Measurements from ENCODE around the gene ECHDC1.
A peak's percentile ranks its signal among the peaks of the same experiment; 100 is the strongest.
"Not testable (repeated sequence)": the region's sequence is repeated elsewhere in the genome, so short reads cannot be mapped to it uniquely, and the experiment has no call there.

Gene ECHDC1, protein sequence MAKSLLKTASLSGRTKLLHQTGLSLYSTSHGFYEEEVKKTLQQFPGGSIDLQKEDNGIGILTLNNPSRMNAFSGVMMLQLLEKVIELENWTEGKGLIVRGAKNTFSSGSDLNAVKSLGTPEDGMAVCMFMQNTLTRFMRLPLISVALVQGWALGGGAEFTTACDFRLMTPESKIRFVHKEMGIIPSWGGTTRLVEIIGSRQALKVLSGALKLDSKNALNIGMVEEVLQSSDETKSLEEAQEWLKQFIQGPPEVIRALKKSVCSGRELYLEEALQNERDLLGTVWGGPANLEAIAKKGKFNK

DNA sequence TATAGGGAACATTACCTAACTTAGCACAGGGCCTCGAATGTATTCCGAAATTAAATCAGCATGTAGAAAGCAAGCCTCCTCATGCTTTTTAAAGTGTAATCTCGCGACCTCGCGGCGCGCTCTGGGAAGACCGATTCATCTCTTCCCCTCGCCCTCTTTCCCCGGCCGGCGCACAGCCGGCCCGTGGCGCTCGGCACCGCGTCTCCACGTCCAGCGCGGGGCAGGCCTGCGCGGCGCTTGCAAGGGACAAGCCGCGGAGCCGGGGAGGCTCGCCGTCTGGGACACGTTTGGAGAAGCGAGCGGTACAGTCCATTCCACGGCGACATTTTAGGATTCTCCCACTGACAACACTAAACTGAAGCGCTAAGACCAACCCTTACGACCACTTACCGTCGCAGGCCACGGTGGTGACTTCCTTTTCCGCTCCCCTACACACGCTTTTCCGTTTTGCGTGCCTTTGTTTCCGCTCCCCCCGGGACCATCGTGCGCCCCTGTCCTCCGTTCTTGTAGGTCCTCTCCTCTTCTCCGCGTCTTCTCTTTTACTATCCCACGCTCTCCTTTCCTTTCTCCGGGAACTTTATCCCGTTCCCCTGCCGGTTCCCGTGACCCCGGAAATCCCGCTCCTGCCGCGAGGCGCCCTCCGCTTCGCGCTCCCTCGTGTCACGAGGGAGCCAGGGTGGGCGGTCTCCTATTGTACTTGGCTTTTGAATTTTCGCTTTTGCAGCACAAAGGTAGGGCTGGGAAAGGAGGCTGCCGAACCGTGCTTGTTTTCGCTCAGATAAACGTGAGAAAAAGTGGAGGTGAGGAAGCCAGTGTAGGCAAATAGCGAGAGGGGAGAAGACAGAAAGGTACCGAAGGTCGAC lies at the start of gene ECHDC1:
Gene ECHDC1, minus strand, starts transcription at position 664 of the 863 bp plus-strand sequence. CDS start 12,581 bp downstream, outside the sequence.
- H3K27ac ChIP-seq, result peak within 1 kb of the TSS; percentile 59
- TF ChIP-seq, protein P1, sequence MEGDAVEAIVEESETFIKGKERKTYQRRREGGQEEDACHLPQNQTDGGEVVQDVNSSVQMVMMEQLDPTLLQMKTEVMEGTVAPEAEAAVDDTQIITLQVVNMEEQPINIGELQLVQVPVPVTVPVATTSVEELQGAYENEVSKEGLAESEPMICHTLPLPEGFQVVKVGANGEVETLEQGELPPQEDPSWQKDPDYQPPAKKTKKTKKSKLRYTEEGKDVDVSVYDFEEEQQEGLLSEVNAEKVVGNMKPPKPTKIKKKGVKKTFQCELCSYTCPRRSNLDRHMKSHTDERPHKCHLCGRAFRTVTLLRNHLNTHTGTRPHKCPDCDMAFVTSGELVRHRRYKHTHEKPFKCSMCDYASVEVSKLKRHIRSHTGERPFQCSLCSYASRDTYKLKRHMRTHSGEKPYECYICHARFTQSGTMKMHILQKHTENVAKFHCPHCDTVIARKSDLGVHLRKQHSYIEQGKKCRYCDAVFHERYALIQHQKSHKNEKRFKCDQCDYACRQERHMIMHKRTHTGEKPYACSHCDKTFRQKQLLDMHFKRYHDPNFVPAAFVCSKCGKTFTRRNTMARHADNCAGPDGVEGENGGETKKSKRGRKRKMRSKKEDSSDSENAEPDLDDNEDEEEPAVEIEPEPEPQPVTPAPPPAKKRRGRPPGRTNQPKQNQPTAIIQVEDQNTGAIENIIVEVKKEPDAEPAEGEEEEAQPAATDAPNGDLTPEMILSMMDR (IDR thresholded peaks at IDR 0.05), result no peak
- TF ChIP-seq ZFX (IDR thresholded peaks at IDR 0.05; ENCODE audit: borderline replicate concordance), result no peak

DNA sequence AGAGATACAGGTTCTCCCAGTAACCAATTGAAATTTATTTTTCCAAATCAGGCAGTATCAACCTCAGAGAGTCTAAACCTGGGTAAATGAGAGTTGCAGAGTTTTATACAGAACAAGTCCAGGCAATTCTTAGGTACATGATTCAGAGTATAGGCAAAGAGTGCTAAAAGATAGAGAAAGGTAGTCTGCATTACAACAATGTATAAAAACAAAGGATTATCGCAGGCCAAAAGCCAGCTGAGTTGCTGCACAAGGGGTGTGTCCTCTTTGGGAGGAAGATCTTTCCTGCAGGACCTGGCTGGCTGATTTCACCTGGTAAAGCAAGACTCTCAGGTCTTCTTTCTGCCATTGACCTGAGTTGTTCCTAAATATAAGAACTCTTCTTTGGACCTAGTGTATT lies 48.9 kb upstream of the ECHDC1 start:
- TF ChIP-seq ZFX (IDR thresholded peaks at IDR 0.05; ENCODE audit: borderline replicate concordance), result no peak
- TF ChIP-seq, protein P1 (IDR thresholded peaks at IDR 0.05), result no peak
- no peak overlapping the region for H3K27ac ChIP-seq

DNA sequence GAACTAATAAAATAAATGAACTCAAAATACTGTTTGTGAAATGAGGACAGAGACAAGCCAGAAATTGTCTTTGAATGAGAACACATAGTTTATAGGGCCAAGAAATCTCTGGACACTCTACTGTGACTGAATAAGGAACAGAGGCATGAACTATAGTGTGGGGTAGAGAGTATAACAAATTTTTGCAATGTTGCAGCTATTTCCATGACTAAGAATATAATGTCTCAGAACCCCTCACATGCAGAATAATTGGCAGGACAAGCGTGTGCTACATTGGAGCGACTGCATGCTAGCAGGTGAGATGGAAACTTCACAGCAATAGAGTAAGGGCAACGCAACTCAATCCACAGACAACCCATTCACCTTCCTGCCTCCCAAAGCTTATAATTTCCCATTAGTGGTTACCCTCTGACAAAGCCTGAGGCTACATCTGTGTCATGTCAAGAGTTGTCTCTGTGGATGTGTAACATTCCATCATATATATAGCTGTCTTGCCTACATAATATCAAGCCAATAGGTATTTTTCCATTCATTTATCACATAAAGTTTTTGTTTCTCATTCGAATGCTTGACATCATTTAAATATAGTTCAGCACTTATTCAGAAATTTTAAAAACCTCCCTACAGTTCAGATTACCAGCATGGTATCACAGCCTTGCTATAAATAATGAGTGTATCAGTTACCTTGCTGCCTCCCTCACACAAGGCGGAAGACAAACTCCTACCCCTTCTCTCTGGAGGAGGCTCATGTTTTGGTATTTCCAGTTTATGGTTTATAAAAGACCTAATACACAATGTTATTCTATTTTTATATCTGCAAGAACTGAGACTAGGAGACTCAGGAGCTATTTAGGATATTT lies 47.9 kb upstream of the ECHDC1 start:
- H3K27ac ChIP-seq, result no peak overlapping the region
- TF ChIP-seq ZFX (IDR thresholded peaks at IDR 0.05; ENCODE audit: borderline replicate concordance), result no peak
- TF ChIP-seq, protein P1 (IDR thresholded peaks at IDR 0.05), result no peak

DNA sequence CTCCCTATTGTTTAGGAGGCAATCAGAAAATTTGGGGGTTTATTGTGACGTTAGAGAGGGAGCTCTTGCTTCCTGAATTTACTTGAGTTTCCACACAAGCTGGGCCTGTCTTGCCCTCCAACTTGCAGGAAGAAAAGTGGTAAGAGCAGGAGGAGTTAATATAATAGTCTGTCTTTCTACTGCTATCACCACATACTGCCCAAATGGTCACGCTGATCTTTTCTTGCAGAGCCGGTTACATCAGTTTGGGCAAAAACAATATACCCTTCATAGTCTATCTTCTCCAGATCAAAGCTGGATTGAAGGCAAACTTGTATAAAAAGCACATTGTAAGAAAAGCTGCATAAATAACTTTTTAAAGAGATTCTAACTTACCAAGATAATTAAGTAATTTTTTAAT lies 46.3 kb upstream of the ECHDC1 start:
- TF ChIP-seq ZFX (IDR thresholded peaks at IDR 0.05; ENCODE audit: borderline replicate concordance), result no peak
- TF ChIP-seq, protein P1 (IDR thresholded peaks at IDR 0.05), result no peak
- H3K27ac ChIP-seq, result no peak overlapping the region

DNA sequence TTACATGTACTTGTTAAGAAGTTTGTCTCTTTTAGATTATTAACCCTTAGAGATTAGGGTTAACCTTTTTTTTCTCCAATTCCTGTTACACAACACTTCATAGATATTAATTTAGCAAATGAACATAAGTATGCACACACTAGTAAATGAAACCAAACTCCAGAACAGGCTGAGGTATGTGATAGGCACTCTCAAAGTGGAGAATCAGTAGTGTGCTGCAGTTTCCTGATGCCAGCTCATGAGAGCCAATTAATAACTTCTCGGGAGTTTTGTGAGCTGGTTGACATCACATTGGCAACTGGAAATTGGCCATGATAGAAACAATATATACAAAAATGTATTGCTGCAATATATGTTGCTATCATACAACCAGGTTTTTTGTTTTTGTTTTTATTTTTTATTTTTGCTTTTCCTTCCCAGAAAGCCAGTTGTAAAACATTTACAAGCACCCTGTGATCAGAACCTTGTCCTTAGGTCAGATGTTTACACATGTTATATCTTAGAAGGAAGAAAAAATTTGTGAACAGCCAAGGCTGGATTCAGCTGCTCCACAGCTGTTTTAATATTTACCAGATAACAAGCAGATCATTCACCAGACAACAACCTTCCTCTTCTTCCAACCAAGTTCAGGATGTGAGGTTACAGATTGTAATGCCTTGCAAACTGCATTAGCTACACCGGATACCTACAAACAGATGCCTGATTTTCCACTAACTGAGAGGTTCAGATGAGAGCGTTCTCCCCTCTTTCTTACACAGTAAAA lies 42.4 kb upstream of the ECHDC1 start:
- H3K27ac ChIP-seq, result no peak overlapping the region
- TF ChIP-seq ZFX (IDR thresholded peaks at IDR 0.05; ENCODE audit: borderline replicate concordance), result no peak
- TF ChIP-seq, protein P1 (IDR thresholded peaks at IDR 0.05), result no peak

DNA sequence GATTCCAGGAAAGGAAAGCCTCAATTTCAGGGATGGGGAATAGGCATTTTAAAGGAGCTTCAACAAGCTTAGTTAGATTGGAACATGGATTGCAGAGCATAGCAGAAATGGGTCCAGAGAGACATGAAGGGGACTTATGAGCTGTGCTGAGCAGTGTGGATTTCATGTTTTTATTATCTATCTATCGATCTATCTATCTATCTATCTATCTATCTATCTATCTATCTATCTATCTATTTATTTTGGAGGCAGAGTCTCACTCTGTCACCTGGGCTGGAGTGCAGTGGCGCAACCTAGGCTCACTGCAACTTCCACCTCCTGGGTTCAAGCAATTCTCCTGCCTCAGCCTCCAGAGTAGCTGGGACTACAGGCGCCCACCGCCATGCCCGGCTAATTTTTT lies 41.4 kb upstream of the ECHDC1 start:
- H3K27ac ChIP-seq, result not testable (repeated sequence)

DNA sequence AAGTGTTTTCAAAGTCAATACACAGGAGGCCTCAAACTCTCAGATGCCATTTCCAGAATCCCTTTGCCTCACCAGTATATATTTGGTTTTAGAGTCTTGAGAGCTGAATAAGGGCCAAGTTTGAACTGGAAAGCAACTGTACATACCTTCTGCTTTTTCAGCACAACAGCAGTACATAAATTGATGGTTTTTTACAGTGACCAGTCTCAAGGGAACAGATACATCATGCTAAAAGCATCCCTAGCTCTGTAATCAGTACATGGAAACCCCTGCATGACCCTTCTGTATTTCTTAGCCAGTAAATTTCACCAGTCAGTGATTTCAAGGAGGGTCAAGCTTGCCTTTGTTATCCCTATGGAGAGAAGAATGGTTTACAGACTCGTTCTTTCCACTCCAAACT lies 40.6 kb upstream of the ECHDC1 start:
- no peak for TF ChIP-seq ZFX (IDR thresholded peaks at IDR 0.05; ENCODE audit: borderline replicate concordance)
- TF ChIP-seq, protein P1 (IDR thresholded peaks at IDR 0.05), result no peak

More for the DNA sequence above, 40.6 kb upstream of the ECHDC1 start:
- no peak overlapping the region for H3K27ac ChIP-seq

Measured in 22Rv1 (cell line).